H1 (cell line): ENCODE measurements around the gene ANXA5. TPM values are rescaled to one million over a fixed set of nuclear protein-coding genes. Genes with fewer than 3 reads are reported as not detected.
A peak's percentile ranks its signal among the peaks of the same experiment; 100 is the strongest.

Source experiments
- BRCA1 ChIP-seq: IDR thresholded peaks from 2 replicates; pipeline ENCODE4 v1.6.1; 2012; ENCODE audit warnings: low read depth, low read length, improper control_type of control experiment
- CBX5 ChIP-seq: fragments of 300-800, 300-1000 bp; sonication (generic); IDR thresholded peaks from 2 replicates; pipeline ENCODE4 v1.7.1; 2016; ENCODE audit warnings: antibody characterized with exemption, low read length, low read depth
- CBX8 ChIP-seq: fragments of 300-800, 300-1000 bp; sonication (generic); IDR thresholded peaks from 2 replicates; pipeline ENCODE4 v1.7.1; 2016; ENCODE audit warnings: low read depth, low read length, borderline replicate concordance
- CHD1 ChIP-seq: IDR thresholded peaks from 2 replicates; pipeline ENCODE4 v1.6.1; 2012; ENCODE audit warnings: low read depth, low read length, improper control_type of control experiment
- CREB1 ChIP-seq: IDR thresholded peaks from 2 replicates; pipeline ENCODE4 v1.6.1; 2012; ENCODE audit warnings: inconsistent platforms
- CTBP2 ChIP-seq: IDR thresholded peaks from 2 replicates; pipeline ENCODE4 v1.7.0; 2011; ENCODE audit warnings: borderline replicate concordance, mild to moderate bottlenecking, moderate library complexity, mixed read lengths, low read length; ENCODE audit not compliant: insufficient read depth, insufficient read length
- HDAC2 ChIP-seq, 2 experiments: fragments of 300-600 bp in 1 of 2; sonication (generic) in 1 of 2; IDR thresholded peaks; 2 replicates each; pipeline ENCODE4 v1.6.1; 2011 to 2012; ENCODE audit warnings: low read depth in 2 of 2, low read length in 2 of 2, mild to moderate bottlenecking in 2 of 2, moderate library complexity in 2 of 2, borderline replicate concordance in 1 of 2, inconsistent platforms in 1 of 2
- JUN ChIP-seq: IDR thresholded peaks from 2 replicates; pipeline ENCODE4 v1.6.1; 2011; ENCODE audit warnings: low read depth, mild to moderate bottlenecking, improper control_type of control experiment, low read length
- KDM4A ChIP-seq: IDR thresholded peaks from one replicate; pipeline ENCODE4 v1.7.1; 2012; ENCODE audit warnings: low read depth, mild to moderate bottlenecking, moderate library complexity, low read length, inconsistent platforms; ENCODE audit not compliant: severe bottlenecking
- MAFK ChIP-seq: IDR thresholded peaks from 2 replicates; pipeline ENCODE4 v1.6.1; 2012; ENCODE audit warnings: low read depth, mild to moderate bottlenecking, improper control_type of control experiment, low read length
- NANOG ChIP-seq: IDR thresholded peaks from 2 replicates; pipeline ENCODE4 v1.6.1; 2011; ENCODE audit warnings: low read length, low read depth, mild to moderate bottlenecking, inconsistent platforms; ENCODE audit not compliant: insufficient read depth, poor library complexity, severe bottlenecking
- POLR2A ChIP-seq, 2 experiments: IDR thresholded peaks; 1 replicate in 1 of 2; 2 replicates in 1 of 2; pipeline ENCODE4 v1.6.1; 2011; ENCODE audit warnings: low read depth in 2 of 2, low read length in 2 of 2, mild to moderate bottlenecking in 2 of 2; ENCODE audit errors: control extremely low read depth in 1 of 2
- POU5F1 ChIP-seq: IDR thresholded peaks from 2 replicates; pipeline ENCODE4 v1.6.1; 2011; ENCODE audit warnings: low read depth, mild to moderate bottlenecking, low read length, moderate library complexity
- RAD21 ChIP-seq, 2 experiments: IDR thresholded peaks in 1 of 2; conservative IDR thresholded peaks in 1 of 2; 2 replicates each; pipeline ENCODE4 v1.6.1; 2011; ENCODE audit warnings: low read depth in 2 of 2, low read length in 2 of 2, improper control_type of control experiment in 1 of 2, inconsistent platforms in 1 of 2, mild to moderate bottlenecking in 1 of 2, moderate library complexity in 1 of 2
- SAP30 ChIP-seq: fragments of 300-600 bp; sonication (generic); IDR thresholded peaks from 2 replicates; pipeline ENCODE4 v1.7.1; 2012; ENCODE audit warnings: low read length, moderate library complexity, mild to moderate bottlenecking, inconsistent platforms; ENCODE audit not compliant: insufficient read depth, insufficient replicate concordance
- SIRT6 ChIP-seq: IDR thresholded peaks from one replicate; pipeline ENCODE4 v1.7.1; 2012; ENCODE audit warnings: low read length, inconsistent platforms
- SP1 ChIP-seq: IDR thresholded peaks from 2 replicates; pipeline ENCODE4 v1.6.1; 2011; ENCODE audit warnings: low read depth, low read length
- SP4 ChIP-seq: IDR thresholded peaks from 2 replicates; pipeline ENCODE4 v1.6.1; 2012; ENCODE audit warnings: low read length, inconsistent platforms
- SUZ12 ChIP-seq: fragments of 200-600 bp; sonication (generic); IDR thresholded peaks from 2 replicates; pipeline ENCODE4 v1.6.1; 2012; ENCODE audit warnings: mild to moderate bottlenecking, inconsistent platforms, low read length, moderate library complexity, mixed read lengths
- TAF7 ChIP-seq: optimal IDR thresholded peaks from 2 replicates; pipeline ENCODE3; 2011; ENCODE audit warnings: low read depth, mild to moderate bottlenecking, inconsistent platforms, low read length, moderate library complexity, borderline replicate concordance
- YY1 ChIP-seq: IDR thresholded peaks from 2 replicates; pipeline ENCODE4 v1.6.1; 2011; ENCODE audit warnings: low read depth, mild to moderate bottlenecking, low read length
- ZNF274 ChIP-seq: IDR thresholded peaks from 2 replicates; pipeline ENCODE4 v1.7.0; 2012; ENCODE audit warnings: low read length, borderline replicate concordance; ENCODE audit errors: extremely low read depth
- polyA plus RNA-seq, 7 experiments: library from polyadenylated mRNA; depleted of rRNA in 3 of 7; stranded (reverse) in 5 of 7; unstranded in 2 of 7; fragments of >200 nt in 5 of 7; fragments of 200-250 nt in 2 of 7; gene quantifications; 1 replicate in 5 of 7; 2 replicates in 1 of 7; 4 replicates in 1 of 7; pipeline versions ENCODE4 v1.2.1 to v1.2.3, GENCODE V29; 2011 to 2013; ENCODE audit warnings: missing spikeins in 2 of 7, mixed read lengths in 2 of 7
- total RNA-seq: library from RNA; stranded (reverse); fragmentation: NEBNext Ultra II Directional; extraction: Animal tissue kit (Norgen Biotek cat#: 25700); gene quantifications from 2 replicates; pipeline ENCODE4 v1.2.1, GENCODE V29; 2021

ANXA5 gene
- total and polyA plus RNA-seq, 2 of the 8 experiments (the other 6 are each of a cell fraction or from before 2014, with no cell fraction given): 213 to 221 TPM

DNA sequence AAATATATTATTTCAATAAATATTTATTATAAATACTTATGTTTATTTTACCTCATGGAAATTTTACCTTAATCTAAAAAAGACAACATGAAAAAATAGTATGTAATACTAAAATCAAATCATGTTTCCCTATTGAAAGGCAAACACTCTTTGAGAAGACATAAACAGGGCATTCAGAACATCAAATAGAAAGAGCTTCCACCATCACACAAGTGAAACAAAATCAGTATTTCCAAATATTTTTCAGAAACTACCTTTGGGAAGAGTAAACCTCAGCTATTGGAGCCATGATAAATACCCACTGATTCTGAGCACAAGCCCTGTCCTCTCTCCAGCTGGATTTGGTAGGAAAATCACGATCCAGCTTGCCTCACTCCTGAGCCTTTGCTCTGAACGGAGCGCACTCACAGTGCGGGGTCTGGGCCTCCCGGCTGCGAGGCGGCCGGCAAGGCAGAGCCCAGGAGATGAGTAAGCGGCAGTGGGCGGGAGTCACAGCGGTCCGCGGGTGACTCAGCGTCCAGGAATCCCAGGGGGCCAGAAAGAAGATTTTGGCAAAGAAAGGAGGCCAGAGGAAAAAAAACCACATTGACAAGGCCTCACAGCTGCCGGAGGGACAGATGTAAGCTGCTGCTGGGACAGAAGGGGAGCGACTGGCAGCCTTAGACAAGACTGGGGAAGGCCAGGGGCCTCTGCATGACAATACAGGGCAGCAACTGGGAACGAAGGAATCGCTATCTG lies 14.7 kb upstream of the ANXA5 start (continued):
- TF ChIP-seq HDAC2 (IDR thresholded peaks at IDR 0.05; ENCODE audit: borderline replicate concordance in 1 of 2, low read depth in 2 of 2, low read length in 2 of 2) (peak; percentile 86 to 88; a peak in 3 of 4 replicates), BRCA1 (no peak), RAD21 (IDR thresholded peaks at IDR 0.05 in 1 of 2, conservative IDR thresholded peaks at IDR 0.05 in 1 of 2; ENCODE audit: low read depth in 2 of 2, low read length in 2 of 2) (peak; percentile 13 to 14; a peak in 3 of 4 replicates), KDM4A (no peak), CBX5 (no peak), SAP30 (no peak), TAF7 (peak; percentile 44), MAFK (peak; percentile 69; the same call in 1 of the 2 replicates), POU5F1 (peak; percentile 89; the same call in 1 of the 2 replicates), CHD1 (no peak), SUZ12 (no peak), SP4 (0 out of 2 replicates have a peak, but pooled peaks have one; percentile 28), SP1 (peak; percentile 34; the same call in 1 of the 2 replicates), NANOG (no peak), ZNF274 (no peak), YY1 (peak; percentile 56; the same call in 1 of the 2 replicates), CREB1 (no peak), SIRT6 (no peak), CTBP2 (no peak), CBX8 (no peak), POLR2A (IDR thresholded peaks at IDR 0.05; ENCODE audit: control extremely low read depth in 1 of 2, low read depth in 2 of 2, low read length in 2 of 2) (0 out of 3 replicates have a peak, but pooled peaks of 1 of the 2 experiments have one; percentile 36), JUN (peak; percentile 99)
